Small intestine (tissue), 7 donors: ENCODE results near the gene HVCN1. TPM values are rescaled to one million over a fixed set of nuclear protein-coding genes. Genes with fewer than 3 reads are reported as not detected.

Experiments
- DNase-seq, 2 donors: peaks; one replicate each; pipeline versions ENCODE4 v3.0.0 to v3.0.0-alpha.2; 2013
- FAIRE-seq: peaks from 2 replicates; lab custom pipeline; 2012; peaks lifted over from hg19 to GRCh38; lab: Jason Lieb, UNC
- H3K27ac ChIP-seq, 3 donors: one replicate each; pipeline ENCODE4 v1.5.1; 2013; ENCODE audit warnings: low read length in 2 of 3, mild to moderate bottlenecking in 2 of 3, control low read depth in 1 of 3, inconsistent platforms in 1 of 3, low read depth in 1 of 3, moderate library complexity in 1 of 3
- H3K27me3 ChIP-seq, 3 donors: one replicate each; pipeline ENCODE4 v1.6.1; 2013; ENCODE audit warnings: low read length in 3 of 3, inconsistent platforms in 1 of 3; ENCODE audit not compliant: control insufficient read depth in 3 of 3, insufficient read depth in 3 of 3
- H3K36me3 ChIP-seq, 3 donors: one replicate each; pipeline ENCODE4 v1.6.1; 2013; ENCODE audit warnings: low read length in 3 of 3, inconsistent platforms in 1 of 3, low read depth in 1 of 3, mild to moderate bottlenecking in 1 of 3, moderate library complexity in 1 of 3; ENCODE audit not compliant: control insufficient read depth in 3 of 3, insufficient read depth in 2 of 3
- H3K4me1 ChIP-seq, 3 donors: one replicate each; pipeline ENCODE4 v1.6.1; 2013; ENCODE audit warnings: low read length in 2 of 3, inconsistent platforms in 1 of 3, low read depth in 1 of 3, mild to moderate bottlenecking in 1 of 3, moderate library complexity in 1 of 3; ENCODE audit not compliant: control insufficient read depth in 3 of 3, insufficient read depth in 2 of 3
- H3K4me3 ChIP-seq, 3 donors: one replicate each; pipeline ENCODE4 v1.5.1; 2013; ENCODE audit warnings: low read length in 3 of 3, control low read depth in 1 of 3, inconsistent platforms in 1 of 3, low read depth in 1 of 3, mild to moderate bottlenecking in 1 of 3, moderate library complexity in 1 of 3
- H3K9me3 ChIP-seq, 2 donors: one replicate each; pipeline ENCODE4 v1.6.1; 2013; ENCODE audit warnings: low read depth in 1 of 2, low read length in 1 of 2; ENCODE audit not compliant: control insufficient read depth in 2 of 2, insufficient read depth in 1 of 2
- WGBS, 3 donors: extraction: QIAGEN DNeasy Blood & Tissue Kit; methylation state at CpG; one replicate each; pipeline ENCODE4 v1.1.7; 2013; 5-methylcytosine and 5-hydroxymethylcytosine counted together
- polyA plus RNA-seq, 4 donors: library from polyadenylated mRNA; stranded (reverse) in 3 of 4; unstranded in 1 of 4; fragments of 200-250 nt in 3 of 4; fragments of 120-200 nt in 1 of 4; gene quantifications; one replicate each; pipeline versions ENCODE4 v1.2.1 to v1.2.3, GENCODE V29; 2013
- donor health status: healthy with polysubstance abuse.
- donor health status: control.
- donor health status: control.
- donor health status: Bipolar disorder and iron deficiency.
- donor health status: healthy.

Gene HVCN1
- polyA plus RNA-seq, 4 donors = 1.9 to 4.7 (median 3.5) TPM

DNA sequence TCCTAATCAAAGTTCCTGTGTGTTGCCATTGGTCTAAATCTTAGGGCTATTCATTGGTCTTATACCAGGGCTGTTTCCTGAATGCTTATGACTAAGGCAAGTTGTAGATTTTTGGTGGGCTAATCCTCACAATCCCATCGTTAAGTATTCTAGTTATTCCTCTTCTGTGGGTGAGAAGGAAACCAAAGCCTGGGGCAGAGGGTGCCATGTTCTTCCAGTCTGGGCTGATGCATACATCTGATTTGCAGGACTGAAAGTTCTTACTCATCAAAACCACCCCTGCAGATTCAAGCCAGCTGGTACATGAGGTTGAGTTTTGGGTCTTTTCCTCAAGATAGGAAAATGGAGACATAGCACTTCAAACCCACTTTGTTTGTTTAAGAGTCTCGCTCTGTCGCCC, 28.1 kb upstream of the HVCN1 start:
- Histone ChIP-seq H3K9me3 (no peaks in the 10 kb centered on the region), H3K27ac (no peak overlapping the region), H3K27me3 (no peaks in the 10 kb centered on the region), H3K4me3 (no peak overlapping the region), H3K4me1 (no peaks in the 10 kb centered on the region), H3K36me3 (peaks cover 7 to 29% (median 9%) of the 10 kb centered on the region in 3 donors)
- no peak for DNase-seq
- FAIRE-seq = no peak
- WGBS, 3 donors = 90 to 98% (median 93%) methylated on average over 3 of the region's 3 CpGs

GRCh38 chr12:110708917-110709316, 20.0 kb upstream of the HVCN1 start:
- H3K9me3 ChIP-seq = no peaks in the 10 kb centered on the region
- H3K36me3 ChIP-seq = peaks cover 0 to 2% (median 0%) of the 10 kb centered on the region in 3 donors
- 96 to 98% (median 98%) methylated on average over 4 of the region's 4 CpGs for WGBS, 3 donors
- no peak overlapping the region for H3K27ac ChIP-seq
- no peak for FAIRE-seq
- H3K4me1 ChIP-seq = no peaks in the 10 kb centered on the region
- H3K27me3 ChIP-seq = no peaks in the 10 kb centered on the region
- no peak overlapping the region for H3K4me3 ChIP-seq
- no peak for DNase-seq

DNA sequence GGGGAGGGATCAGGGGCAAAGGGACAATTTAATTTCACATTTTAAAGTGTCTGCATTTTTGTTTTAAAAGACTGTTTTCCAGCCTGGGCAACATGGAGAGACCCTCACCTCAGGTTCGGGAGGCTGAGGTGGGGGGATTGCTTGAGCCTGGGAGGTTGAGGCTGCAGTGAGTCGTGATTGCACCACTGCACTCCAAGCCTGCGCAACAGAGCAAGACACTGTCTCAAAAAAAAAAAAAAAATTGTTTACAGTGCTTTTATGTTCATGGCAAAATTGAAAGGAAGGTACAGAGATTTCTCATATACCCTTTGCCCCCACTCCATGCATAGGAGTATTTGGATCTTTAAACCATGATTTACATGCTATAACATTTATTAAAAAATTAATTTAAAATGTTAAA, 16.4 kb upstream of the HVCN1 start:
- H3K36me3 ChIP-seq = peaks cover 0 to 2% (median 0%) of the 10 kb centered on the region in 3 donors
- H3K4me3 ChIP-seq = no peak overlapping the region
- 20 to 49% (median 28%) methylated on average over 3 of the region's 3 CpGs for WGBS, 3 donors
- no peaks in the 10 kb centered on the region for H3K27me3 ChIP-seq
- H3K27ac ChIP-seq = no peak overlapping the region
- H3K9me3 ChIP-seq = no peaks in the 10 kb centered on the region
- DNase-seq = no peak
- no peaks in the 10 kb centered on the region for H3K4me1 ChIP-seq
- no peak for FAIRE-seq

- Histone ChIP-seq H3K27ac (no peak overlapping the region), H3K9me3 (no peaks in the 10 kb centered on the region), H3K36me3 (peaks cover 0 to 2% (median 0%) of the 10 kb centered on the region in 3 donors), H3K4me1 (no peaks in the 10 kb centered on the region), H3K27me3 (no peaks in the 10 kb centered on the region), H3K4me3 (no peak overlapping the region)
- FAIRE-seq (no peak), DNase-seq (peak; percentile 42 to 55)
- 11 to 28% (median 22%) methylated on average over 5 of the region's 5 CpGs for WGBS, 3 donors
Measured at GRCh38 chr12:110704750-110705149, 15.8 kb upstream of the HVCN1 start.

DNA sequence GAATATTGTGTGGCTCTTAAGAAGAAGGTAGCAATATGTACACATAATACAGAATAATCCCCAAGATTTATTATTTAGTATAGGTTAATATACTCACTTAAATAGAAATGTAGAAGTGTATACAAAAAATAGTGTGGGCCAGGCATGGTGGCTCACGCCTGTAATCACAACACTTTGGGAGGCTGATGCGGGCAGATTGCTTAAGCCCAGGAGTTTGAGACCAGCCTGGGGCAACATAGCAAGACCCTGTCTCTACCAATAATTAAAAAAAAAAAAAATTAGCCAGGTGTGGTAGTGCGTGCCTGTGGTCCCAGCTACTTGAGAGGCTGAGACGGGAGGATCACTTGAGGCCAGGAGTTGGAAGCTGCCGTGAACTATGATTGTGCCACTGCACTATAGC, 15.3 kb upstream of the HVCN1 start:
- Histone ChIP-seq H3K4me3 (no peak overlapping the region), H3K27me3 (no peaks in the 10 kb centered on the region), H3K27ac (no peak overlapping the region), H3K36me3 (peaks cover 0 to 2% (median 0%) of the 10 kb centered on the region in 3 donors), H3K4me1 (no peaks in the 10 kb centered on the region), H3K9me3 (no peaks in the 10 kb centered on the region)
- DNase-seq = no peak
- 93 to 95% (median 94%) methylated on average over 5 of the region's 5 CpGs for WGBS, 3 donors
- FAIRE-seq = no peak

- WGBS, 3 donors = 88 to 92% (median 89%) methylated on average over 5 of the region's 5 CpGs
- DNase-seq = no peak
Measured at GRCh38 chr12:110702081-110702480, 13.2 kb upstream of the HVCN1 start.

DNA sequence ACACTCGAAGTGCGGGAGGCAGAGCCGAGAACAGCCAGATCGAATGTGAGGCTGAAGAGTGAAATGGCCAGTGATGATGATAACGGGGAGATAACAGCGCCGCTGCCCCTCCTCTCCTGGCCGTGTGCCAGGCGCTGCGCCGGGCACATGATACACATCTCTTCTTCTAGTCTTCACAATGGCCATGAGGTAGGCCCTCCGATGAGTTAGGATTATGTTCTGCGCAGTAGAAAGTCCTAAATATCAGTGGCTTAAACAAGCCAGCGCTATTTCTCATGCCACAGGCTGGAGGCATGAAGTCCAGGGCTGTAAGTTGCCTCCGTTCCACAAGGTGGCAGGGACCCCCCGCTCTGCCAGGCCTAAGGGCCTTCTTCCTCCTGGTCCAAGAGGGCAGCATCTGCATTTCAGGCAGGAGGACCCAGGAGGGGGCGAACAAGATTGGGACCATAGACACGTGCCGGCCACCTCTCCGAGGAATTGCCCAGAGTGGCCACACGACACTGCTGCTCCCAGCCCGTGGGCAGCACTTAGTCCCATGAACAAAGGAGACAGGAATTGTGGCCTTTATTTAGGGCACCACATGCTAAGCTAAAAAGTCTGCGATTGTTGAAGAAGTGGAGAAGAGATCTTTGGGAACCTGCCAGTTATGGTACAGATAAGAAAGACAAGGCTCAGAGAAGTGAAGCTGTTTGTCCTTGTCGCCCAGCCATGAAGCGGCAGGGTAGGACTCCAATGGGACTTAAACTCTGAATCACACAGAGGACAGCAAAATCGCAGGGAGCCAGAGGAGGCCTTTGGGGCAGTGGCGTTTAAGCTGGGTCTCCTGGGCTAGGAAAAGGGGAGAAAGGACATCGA, 10.9 kb upstream of the HVCN1 start:
- Histone ChIP-seq H3K27ac (peak overlapping the region in 1 of 3 donors; percentile 11), H3K27me3 (no peaks in the 10 kb centered on the region), H3K4me3 (no peak overlapping the region), H3K4me1 (peaks cover 0 to 3% (median 0%) of the 10 kb centered on the region in 3 donors), H3K9me3 (no peaks in the 10 kb centered on the region), H3K36me3 (no peaks in the 10 kb centered on the region)
- FAIRE-seq = no peak
- DNase-seq = no peak
- WGBS, 3 donors = 62 to 84% (median 65%) methylated on average over 28 of the region's 28 CpGs

More at GRCh38 chr12:110702081-110702480, 13.2 kb upstream of the HVCN1 start:
- no peak overlapping the region for H3K27ac ChIP-seq
- H3K27me3 ChIP-seq = no peaks in the 10 kb centered on the region
- H3K4me3 ChIP-seq = no peak overlapping the region
- no peak for FAIRE-seq
- no peaks in the 10 kb centered on the region for H3K36me3 ChIP-seq
- peaks cover 0 to 3% (median 0%) of the 10 kb centered on the region in 3 donors for H3K4me1 ChIP-seq
- H3K9me3 ChIP-seq = no peaks in the 10 kb centered on the region

DNA sequence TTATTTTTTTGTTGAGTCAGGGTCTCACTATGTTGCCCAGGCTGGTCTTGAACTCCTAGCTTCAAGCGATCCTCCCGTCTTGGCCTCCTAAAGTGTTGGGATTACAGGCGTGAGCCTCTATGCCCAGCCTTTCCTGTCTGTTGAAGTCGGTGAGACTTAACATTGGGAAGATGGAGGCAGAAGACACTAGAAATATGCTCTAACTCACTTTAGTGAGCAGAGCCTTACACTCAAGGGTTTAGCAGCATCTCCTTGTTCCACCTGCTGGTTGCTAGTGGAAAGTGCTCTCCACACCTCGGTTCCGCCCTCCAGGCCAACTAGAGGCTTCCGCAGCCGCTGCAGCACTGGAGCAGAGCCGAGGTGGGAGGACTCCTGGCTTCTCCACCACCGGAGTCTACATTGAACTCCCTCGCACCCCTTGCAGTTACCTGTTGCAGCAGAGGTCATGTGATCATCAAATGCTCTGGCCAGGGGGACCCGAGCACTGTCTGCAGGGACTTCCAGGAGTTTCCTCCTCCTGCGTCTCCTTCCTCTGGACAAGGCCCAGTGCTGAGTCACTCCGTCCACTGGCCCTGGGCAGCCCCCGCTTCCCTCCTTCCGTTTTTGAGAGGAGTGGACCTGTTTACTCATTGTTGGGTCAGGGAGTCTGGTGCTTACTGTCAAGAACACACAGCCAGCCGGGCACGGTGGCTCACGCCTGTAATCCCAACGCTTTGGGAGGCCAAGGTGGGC, 9.4 kb upstream of the HVCN1 start:
- H3K4me3 ChIP-seq = no peak overlapping the region
- FAIRE-seq = no peak

More for the DNA sequence above, 9.4 kb upstream of the HVCN1 start:
- peak overlapping the region in 1 of 3 donors; percentile 8 for H3K27ac ChIP-seq
- no peaks in the 10 kb centered on the region for H3K27me3 ChIP-seq
- peak; percentile 74 to 77 for DNase-seq
- no peaks in the 10 kb centered on the region for H3K36me3 ChIP-seq
- H3K4me1 ChIP-seq = peaks cover 0 to 3% (median 0%) of the 10 kb centered on the region in 3 donors
- WGBS, 3 donors = 37 to 42% (median 40%) methylated on average over 19 to 20 of the region's 20 CpGs
- no peaks in the 10 kb centered on the region for H3K9me3 ChIP-seq
